Midbrain (tissue), 1 donor: ENCODE results near the gene SDC3.

ENCODE experiments used
- DNase-seq: peaks from one replicate; lab custom pipeline; 2025; lab: John Stamatoyannopoulos, UW

Gene SDC3

DNA sequence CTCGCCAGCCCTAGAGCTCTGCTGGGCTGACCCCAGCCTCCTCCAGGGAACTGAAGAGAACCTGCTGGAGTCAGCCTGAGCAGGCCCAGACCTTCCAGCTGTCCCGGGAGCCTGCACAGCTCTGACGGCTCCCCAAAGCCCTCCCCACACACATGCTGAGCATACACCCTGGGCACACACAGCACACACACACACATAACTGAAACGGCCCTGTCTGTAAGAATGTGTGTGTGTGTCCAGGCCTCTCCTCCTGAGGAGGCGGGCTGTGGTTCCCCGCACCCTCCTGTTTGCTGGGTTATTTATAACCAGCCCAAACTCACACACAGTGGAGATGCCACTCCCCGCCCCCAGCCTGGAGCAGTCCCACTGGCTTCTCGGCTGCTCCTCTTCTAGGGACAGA, 20.2 kb downstream of the SDC3 start:
- DNase-seq: peak; percentile 25

DNA sequence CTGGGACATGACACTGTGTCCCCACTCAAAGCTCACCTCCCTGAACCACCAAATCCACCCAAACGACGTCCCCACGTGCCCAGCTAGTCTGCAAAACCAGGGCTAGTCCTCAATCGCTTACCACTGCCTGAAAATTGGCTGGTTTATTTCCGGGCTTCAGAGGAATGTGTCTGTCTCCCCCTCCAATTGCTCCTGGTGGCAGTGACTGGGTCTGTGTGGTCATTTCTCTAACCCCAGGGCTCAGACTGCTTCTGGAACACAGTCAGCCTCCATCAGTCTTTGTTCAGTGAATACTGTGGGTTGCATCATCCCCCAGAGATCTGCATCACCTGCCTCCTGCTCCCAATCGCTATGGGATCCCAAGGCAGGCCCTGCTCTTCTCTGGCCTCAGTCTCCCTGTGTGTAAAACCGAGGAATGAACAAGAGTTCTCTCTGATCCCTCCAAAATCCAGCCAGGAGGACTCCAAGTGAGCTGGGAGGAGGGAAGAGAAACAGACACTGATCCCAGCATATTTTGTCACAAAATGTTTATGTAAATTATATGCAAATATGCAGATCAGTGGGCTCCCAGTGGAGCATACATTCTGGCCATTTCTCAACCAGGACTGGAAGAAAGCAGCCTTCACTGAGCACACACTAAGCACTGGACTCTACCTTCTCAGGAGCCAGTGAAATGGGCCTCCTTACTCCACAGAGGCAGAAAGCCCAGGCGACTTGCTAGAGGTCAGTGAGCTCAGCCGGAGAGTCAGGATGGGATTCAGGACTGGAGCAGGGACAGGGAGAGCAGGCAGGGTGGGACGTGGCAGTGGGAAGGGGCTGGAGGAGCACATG, 20.9 kb downstream of the SDC3 start:
- no peak for DNase-seq

DNA sequence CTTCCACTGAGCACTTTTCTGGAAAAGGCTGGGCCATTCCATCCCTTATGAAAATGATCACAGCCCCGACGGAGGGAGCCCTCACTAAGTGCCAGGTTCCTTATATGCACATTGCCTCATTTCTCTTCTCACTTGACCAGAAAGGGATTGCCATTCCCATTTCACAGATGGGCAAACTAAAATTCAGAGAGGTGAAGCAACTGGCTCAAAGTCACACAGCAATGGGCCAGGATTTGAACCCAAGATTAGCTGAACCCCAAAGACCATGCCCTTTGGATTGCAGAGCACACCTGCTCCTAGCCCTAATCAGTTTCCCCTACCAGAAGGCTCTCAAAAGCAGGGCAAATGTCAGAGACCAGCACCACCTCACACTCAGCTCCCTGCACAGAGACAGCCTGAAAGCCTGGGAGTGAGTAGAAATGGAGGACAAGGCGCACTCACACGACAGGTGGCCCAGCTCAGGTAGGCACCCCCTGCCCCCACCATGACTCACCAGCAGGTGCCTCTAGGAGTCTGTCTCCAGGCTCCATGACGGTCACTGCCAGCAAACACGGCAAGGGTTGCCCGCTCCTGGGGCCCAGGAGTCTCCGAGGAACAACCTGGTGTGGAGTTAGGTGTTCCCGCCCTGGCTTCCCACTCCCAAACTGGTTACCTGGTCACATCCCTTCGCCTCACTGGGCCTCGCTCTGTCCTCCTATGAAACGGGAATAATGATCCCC, 21.7 kb downstream of the SDC3 start:
- DNase-seq: no peak

DNA sequence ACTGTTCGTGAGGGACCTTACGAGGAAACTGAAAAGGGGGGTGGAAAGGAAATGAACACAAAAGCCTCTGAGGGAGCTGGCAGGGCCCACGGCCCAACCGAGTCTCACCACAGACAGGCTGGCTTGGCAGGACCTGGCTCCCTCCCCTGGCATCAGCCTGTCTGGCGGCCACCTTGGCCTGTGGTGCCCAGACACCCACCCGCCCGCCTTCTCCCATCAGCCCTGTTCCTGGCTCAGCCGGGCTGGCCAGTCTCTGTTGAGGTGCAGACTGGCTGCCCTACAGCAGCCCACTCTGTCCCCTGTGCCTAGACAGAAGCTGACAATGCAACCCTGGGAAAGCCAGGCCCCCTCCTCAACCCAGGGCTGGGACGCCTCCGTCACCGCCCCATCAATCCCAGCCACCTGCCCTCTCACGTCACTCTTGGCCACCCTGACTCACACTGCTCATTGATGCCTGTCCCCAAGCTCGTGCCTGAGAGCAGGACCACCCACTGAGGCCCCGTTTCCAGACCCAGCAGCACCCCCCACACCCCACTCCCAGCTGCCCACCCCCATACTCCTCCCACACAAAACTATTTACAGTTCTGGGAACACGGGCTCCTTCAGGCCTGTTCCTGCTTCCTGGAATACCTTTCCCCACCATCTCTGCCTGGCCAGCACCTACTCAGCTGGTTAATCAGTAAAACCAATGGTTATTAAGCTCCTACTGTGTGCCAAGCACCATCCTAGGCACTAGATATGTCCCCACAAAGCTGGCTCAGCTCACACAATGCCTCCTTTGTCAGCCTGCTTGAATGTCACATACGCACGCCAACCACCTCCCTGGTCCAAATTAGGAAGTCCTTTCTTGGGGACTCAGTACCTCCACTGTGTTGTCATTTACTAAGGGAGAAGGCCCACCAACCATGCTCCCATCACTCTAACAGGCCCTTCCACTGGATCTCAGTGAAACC, 22.7 kb downstream of the SDC3 start:
- DNase-seq: peak; percentile 62

DNA sequence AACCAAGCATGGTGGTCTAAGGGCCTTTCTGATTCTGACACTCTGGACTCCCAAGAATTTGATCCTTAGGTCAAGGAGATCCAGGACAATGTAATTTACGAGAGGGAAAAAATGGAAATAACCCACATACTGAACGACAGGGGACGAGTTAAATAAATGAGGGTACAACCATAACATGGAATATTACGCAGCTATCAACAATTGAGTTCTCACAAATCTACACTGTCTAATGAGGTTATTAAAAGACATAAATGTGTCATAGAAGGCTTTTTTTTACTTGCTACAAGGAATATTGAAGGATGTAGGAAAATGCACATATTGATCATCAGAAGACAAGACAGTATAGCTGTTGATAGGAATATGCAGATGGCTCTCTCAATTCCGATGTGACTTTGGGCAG, 23.8 kb downstream of the SDC3 start:
- DNase-seq: no peak

DNA sequence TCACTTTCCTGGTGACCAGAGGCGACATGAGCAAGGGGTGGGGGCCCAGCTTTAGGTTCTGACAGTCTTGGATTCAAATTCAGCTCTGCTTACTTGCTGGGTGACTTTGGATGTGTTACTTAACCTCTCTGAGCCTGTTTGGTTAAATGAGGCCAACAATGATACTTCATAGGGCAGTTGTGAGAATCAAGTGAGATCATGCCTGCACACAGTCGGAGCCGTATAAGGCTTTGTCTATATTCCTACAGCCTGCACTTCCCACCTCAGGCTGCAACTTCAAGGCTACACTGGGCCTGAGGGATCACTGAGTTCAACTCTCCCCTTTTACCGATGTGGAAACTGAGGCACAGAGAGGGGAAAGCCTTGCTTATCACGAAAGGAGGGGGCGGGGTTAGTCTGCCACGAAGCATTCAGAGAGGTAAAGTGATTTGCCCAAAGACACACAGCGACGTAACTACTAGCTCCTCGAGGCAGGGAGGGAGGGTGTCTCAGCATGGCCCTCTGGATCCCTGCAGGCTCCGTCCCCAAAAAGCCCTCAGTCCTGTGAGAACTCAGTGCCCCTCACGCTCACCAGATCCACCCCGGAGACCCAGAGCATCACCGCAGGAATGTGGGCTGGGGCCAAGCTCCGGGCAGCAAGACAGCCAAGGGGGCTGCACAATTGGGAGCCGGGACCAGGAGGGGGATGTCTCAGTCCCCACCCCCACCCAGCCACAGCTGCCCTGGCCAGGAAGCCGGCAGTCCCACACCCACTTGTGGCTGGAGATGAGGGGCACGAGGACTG, 25.0 kb downstream of the SDC3 start:
- DNase-seq: peak; percentile 53

DNA sequence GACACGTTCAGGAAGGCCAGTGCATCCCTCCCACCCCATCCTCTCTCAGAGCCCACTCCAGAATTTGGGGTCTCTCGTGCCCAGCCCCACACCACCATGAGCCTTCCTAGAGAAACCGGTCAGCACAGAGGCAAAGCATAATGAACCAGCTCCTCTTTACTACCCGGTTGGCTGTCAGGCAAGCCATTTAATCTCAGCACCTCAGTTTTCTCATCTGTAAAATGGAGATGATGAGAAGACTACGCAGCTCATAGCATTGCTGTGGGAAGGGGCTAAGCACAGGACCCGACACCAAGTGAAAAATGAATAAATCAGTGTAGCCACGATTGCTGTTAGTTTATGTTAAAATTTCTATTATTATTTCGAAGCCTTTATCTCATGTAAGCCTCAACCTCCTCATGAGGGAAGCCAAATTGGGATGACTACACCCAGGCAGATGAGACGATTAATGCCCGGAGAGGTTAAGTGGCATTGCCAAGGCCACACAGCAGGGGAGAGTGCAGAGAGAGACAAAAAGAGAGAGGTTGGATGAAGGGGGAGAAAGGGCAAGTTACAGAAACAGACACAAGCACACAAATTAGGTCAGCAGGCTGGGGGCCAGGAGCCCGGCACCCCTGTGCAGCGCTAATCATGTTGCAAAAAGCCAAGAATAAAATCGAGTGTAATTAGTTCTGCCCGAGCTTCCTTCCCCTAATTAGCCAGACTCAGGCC, 25.7 kb downstream of the SDC3 start:
- peak; percentile 27 for DNase-seq

DNA sequence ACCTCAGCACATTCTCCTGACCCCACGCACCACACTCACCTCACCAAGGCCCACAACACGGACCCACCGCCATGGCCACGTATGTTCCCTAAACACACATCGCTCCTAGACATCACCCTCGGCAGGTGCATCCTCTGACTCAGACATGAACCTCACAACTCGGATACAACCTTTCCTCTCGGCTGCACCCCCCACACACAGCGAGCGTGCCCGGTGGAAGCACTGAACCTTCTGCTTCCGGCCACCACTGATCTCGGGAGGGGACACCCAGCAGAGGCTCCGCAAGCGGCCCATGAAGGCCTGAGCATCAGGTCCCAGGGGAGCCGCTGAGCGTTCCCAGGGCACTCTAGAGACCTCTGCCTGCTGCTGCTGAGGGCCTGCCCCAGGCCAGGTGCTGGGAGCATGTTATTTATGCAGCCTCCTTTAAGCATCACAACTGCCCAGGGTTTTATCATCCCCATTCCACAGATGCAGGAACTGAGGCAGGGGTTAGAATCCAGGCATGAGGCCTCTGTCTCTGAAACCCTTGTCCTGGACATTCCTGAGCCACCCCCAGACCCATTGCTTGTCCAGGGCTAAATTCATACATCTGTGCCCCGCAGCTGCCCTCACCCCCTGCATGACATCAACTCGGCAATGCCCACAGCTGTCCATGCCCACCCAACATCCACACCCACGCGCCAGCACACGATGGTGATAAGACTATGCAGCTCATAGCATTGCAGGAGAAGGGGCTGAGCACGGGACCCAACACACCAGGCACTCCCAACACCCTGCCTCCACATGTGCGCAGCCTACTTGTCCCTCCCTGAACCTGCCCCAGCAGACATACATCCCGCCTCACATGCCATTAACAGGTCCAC, 27.0 kb downstream of the SDC3 start:
- DNase-seq: no peak

DNA sequence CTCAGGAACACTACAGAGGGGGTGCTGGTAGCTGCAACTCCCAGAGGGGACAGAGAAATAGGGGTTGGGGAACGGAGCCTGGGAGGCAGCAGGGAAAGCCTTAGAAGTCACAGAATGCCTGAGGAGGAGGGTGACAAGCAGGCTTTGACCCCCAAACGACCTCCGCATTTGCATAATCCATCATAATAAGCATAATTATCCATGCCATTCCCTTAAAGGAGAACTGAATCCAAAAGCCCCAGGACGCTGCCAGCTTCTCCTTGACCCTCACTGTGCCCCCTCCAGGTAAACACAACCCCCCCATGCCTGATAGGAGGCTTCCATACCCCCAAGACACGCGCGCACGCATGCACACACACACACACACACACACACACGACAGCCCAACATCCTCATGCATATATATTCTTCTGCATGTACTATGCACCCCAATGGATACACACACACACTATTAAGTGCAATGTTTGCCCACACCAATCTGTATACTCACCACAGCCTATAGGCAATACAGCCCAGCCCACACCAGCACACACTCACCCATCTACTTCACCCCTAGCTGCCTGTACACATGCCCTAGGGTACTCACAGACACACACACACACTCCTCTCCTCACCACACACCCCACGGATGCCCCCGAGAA, 27.8 kb downstream of the SDC3 start:
- no peak for DNase-seq

DNA sequence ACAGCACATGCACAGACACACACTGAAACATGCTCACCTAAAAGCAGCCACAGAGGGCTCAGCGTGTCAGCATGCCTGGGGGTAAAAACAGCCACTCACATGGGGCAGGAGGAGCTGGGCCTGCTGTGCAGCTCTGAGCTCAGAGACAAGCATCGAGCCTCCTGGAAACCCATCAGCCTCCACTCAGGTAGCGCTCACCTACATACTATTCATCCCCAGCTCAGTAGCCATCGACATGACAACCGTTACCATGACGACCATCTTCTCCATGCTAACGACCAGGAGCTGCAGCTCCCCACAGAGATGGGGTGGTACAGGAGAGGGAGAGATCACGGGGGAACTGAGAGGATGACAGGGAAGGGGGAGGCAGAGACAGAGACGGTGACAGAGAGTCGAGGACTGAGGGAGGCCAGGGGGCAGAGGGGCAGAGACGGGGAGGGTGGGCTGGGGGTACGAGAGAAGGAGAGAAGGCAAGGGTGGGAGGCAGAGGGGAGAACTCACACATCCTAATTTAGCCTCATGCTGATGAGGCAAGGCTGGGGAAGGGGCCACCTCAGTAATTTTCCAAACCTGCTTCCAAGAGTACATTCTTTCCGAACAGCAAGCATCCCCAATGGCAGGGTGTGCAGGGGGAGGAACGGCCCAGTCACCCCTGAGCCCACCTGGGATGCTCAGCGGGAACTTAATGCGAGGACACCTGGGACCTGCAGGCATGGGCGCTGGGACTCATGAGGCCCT, 28.4 kb downstream of the SDC3 start:
- DNase-seq: peak; percentile 24

DNA sequence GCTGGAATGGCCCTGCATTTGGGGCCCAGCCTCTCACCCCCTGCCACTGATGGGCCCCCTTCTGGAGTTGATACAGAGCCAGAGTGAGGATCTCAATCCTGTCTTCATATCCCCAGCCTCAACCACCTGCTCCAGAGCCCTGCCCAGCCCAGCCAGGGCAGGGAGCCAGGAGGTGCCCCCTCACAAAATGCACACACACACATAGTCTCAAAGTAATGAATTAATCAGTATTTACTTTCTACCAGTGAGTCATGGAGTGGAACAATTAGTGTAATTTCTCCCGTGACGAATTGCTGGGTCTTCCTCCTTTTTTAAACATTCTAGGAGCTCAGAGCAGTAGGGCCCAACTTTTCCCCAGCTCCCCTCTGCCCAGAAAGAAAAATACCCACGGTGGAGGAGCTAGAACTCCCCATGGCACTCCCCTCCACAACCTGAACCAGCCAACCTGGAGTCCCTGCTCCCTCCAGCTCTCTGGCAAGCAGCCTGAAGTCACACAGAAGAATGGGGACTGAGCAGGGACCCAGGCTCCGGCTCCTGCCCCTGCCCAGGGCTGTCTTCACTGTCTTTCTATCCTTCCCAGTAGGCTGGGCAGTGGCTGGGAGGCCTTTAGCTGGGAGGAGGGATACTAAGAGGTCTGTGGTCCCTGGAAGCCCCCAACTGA, 29.3 kb downstream of the SDC3 start:
- peak; percentile 28 for DNase-seq

DNA sequence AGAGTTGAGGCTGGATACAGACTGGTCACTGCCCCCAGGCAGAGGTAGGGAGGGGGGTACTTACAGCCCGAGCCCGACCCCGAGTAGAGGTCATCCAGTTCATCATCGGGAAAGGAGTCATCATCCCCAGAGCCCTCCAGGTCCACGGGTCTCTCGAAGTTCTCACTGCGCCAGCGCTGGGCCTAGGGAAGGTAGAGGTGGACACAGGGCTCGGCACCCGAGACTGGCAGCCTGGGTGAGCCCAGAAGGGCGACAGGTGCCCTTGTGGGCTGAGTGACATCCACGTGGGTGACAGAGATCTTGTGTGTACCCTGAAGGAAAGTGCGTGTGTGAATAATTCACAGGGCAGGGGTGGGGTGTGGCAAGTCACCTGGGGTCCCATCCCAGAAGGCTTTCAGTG, 30.0 kb downstream of the SDC3 start:
- no peak for DNase-seq

DNA sequence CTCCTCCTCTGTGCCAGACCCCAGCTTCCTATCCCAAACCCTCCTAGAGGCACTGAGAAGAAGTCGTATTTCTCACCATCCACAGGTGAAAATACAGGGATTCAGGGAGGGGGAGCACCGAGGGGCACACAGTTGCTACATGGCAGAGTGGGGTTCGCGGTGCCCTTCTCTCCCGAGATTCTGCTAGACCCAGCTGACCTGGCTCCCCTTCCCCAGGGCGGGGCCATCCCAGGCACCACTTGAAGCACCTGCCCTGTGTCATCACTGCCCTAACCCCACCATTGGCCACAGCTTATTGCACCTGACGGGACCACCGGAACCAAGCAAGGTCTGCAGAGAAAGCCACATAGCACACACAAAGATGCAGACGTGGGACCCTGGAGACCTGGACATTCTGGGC, 30.5 kb downstream of the SDC3 start:
- no peak for DNase-seq

DNA sequence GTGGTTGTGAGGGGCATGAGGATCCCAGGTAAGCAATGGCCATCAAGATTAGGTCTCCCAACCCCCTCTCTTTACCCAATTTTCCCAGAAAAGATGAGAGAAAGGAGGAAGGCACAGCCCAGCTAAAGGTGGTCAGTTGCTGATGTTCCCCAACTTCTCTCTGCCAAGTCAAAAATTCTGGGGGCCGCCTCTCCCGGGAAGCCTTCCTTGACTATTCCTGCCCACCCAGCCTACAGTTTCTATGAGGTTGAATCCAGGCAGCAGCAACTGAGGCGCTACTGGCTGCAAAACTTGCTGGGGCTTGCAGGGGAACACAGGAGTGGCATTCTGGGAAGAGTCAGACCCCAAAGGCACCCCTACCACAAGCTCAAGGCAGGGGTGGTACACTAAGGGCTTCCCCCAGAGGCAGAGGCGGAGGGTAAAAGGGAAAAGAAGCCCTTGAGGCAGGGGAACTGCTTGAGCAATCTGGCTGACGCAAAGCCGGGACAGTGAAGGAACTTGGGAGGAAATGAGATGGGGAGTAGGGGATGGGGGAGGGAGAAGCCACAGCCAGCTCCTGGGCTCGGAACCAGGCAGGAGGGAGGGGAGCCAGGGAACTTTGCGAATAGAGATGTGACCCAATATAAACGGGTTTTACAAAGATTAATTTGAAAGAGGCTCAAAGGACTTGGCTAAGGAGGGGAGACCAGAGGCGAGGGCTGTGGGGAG, 31.2 kb downstream of the SDC3 start:
- peak; percentile 59 for DNase-seq

DNA sequence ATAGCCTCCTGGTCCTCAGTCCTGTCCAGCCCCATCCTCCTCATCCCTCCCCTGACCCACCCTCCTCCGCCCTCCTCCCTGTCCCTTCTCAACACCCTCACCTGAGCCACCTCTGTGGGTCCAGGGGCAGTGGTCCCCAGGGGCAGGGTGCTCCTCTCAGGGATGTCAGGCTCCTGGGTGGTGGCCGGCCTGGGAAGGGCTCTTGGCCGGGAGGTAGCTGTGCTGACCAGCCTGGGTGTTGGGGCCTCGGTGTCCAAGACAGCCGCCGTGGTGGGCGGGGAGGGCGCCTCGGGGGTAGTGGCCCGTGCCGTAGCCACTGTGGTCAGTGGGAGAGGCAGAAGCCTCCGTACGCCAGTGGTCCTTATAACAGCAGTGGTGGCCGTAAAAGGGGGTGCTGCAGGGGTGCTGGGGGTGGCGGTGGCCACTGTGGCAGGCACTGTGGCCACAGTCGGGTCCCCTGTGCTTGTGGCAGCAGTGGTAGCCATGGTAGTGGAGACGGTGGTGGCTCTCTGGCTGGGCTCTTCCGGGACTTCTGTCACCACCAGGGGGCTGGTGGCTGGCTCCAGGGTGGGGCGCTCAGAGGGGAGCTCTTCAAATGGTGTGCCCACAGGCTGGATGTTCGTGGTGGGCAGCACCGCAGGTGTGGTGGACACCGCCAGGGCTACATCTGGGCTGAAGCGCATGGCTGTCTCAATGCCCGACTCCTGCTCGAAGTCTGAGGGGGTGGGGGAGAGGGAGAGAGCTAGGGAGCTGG, 31.9 kb downstream of the SDC3 start:
- DNase-seq: no peak

DNA sequence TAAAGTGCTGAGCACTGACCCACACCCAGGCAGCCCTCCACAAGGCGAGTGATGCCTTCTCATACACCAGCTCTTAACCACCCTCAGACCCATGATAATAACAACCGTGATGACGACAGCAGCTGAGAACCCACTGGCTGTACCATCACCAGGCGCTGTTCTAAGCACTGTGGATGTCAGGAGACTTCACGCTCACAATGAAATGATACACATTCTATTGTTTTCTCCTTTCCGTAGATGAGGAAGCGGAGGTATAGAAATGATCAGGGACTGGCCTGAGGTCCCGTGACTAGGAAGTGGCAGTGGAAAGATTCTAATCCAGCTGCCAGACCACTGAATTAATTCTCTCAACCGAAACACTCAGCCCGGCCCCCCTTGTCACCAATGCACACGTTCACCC, 32.6 kb downstream of the SDC3 start:
- DNase-seq: no peak

DNA sequence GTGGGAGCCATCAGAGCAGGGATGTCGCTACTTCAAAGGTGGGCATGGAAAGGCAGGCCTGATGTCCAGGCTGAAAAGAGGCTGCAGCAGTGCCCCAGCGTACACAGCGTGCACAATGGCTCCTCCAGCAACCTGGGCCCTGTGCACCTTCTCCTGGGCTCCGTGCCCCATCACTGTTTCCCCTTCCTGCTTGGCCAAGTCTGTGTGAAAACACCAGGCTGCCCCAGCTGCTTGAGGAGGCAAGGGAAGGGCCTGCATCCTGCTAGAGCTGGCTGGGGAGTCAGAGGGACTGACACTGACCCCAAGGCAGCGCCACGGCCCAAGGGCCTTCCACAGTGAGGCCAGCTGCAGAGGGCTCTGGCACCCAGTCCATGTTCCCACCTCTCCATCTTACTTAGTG, 33.4 kb downstream of the SDC3 start:
- DNase-seq: no peak
